ENCODE results near the gene TBX1. TPM values are rescaled to one million over a fixed set of nuclear protein-coding genes. Genes with fewer than 3 reads are reported as not detected.

The TBX1 gene
- total RNA-seq, 1 donor = 0.43 TPM

- no peak overlapping the region for H3K4me3 ChIP-seq (ENCODE audit: low read depth, low read length)
- no peak for DNase-seq (ENCODE audit: low read depth)
- TF ChIP-seq, protein P1, sequence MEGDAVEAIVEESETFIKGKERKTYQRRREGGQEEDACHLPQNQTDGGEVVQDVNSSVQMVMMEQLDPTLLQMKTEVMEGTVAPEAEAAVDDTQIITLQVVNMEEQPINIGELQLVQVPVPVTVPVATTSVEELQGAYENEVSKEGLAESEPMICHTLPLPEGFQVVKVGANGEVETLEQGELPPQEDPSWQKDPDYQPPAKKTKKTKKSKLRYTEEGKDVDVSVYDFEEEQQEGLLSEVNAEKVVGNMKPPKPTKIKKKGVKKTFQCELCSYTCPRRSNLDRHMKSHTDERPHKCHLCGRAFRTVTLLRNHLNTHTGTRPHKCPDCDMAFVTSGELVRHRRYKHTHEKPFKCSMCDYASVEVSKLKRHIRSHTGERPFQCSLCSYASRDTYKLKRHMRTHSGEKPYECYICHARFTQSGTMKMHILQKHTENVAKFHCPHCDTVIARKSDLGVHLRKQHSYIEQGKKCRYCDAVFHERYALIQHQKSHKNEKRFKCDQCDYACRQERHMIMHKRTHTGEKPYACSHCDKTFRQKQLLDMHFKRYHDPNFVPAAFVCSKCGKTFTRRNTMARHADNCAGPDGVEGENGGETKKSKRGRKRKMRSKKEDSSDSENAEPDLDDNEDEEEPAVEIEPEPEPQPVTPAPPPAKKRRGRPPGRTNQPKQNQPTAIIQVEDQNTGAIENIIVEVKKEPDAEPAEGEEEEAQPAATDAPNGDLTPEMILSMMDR (IDR thresholded peaks at IDR 0.05; ENCODE audit: insufficient read depth, low read depth, low read length) = no peak
Observed at GRCh38 chr22:19728836-19729235, 31.7 kb upstream of the TBX1 start.

GRCh38 chr22:19729507-19729906, 31.1 kb upstream of the TBX1 start:
- TF ChIP-seq, protein P1 (IDR thresholded peaks at IDR 0.05; ENCODE audit: insufficient read depth, low read depth, low read length) = no peak
- DNase-seq (ENCODE audit: low read depth) = no peak
- no peak overlapping the region for H3K4me3 ChIP-seq (ENCODE audit: low read depth, low read length)

DNA sequence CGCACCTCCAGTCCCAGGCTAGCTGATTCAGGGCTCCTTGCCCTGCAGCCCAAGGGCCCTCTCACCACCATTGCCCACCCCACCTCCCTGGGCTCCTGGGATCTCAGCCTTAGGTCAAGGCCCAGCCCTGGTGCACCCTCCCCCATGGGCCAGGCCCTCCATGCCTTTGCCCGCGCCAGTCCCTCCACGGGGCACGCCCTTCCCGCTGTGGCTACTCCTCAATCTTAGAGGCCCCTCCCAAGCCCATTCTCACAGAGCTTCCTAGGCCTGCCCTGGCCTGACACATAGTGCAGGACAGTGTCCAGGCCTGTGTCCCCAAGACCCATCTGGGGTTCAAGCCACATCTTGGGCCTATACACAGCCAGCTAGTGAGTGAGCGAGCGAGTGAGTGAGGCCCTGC, 30.4 kb upstream of the TBX1 start:
- TF ChIP-seq, protein P1 (IDR thresholded peaks at IDR 0.05; ENCODE audit: insufficient read depth, low read depth, low read length) = no peak
- DNase-seq (ENCODE audit: low read depth) = no peak
- H3K4me3 ChIP-seq (ENCODE audit: low read depth, low read length) = no peak overlapping the region

- DNase-seq (ENCODE audit: low read depth) = peak; percentile 76
- TF ChIP-seq, protein P1 (IDR thresholded peaks at IDR 0.05; ENCODE audit: insufficient read depth, low read depth, low read length) = peak; percentile 85
- H3K4me3 ChIP-seq (ENCODE audit: low read depth, low read length) = peak overlapping the region; percentile 62
Observed at GRCh38 chr22:19730655-19731360, 29.8 kb upstream of the TBX1 start.

DNA sequence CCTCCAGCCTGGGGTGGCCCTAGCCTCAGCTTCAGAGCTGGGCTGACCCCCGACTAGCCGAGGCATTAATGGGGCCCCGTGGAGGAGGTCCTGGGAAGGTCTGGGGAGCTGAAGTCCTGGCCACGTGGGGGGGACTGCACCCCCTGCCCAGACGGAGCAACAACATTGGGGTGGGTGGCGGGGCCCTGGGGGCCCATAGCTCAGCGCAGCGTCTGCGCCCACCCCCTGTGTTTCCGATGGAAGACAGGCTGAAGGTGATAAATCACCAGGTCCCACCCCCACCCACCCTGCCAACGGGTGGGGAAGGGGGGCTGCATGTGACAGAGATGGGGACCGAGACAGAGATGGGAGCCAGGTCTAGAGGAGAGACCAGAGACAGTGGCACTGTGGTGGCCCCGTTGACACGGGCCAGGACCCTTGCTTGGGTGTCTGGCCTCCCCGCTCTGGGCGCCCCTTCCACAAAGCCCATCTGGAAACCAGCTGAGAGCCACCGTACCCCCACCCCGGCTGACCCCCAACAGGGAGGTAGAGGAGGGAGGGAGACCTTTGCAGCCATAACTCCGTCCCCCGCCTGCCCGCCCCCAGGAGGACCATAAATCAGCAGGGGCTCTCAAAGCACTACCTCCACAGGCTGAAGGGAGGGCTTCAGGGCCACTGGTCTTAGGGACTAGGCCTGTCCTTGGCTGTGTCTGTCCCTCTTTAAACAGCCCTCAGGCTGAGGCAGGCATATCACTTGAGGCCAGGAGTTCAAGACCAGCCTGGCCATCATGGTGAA, 29.0 kb upstream of the TBX1 start:
- TF ChIP-seq, protein P1 (IDR thresholded peaks at IDR 0.05; ENCODE audit: insufficient read depth, low read depth, low read length) = no peak
- H3K4me3 ChIP-seq (ENCODE audit: low read depth, low read length) = no peak overlapping the region
- no peak for DNase-seq (ENCODE audit: low read depth)

GRCh38 chr22:19732403-19733113, 28.0 kb upstream of the TBX1 start:
- H3K4me3 ChIP-seq (ENCODE audit: low read depth, low read length) = no peak overlapping the region
- TF ChIP-seq, protein P1 (IDR thresholded peaks at IDR 0.05; ENCODE audit: insufficient read depth, low read depth, low read length) = no peak
- no peak for DNase-seq (ENCODE audit: low read depth)
